ENCODE data around the gene ABCB8.

Gene ABCB8

GRCh38 chr7:151088856-151089699 lies 60.8 kb downstream of the ABCB8 start:
- peak; percentile 73 for DNase-seq

GRCh38 chr7:151089893-151090730 lies 61.9 kb downstream of the ABCB8 start:
- no peak for DNase-seq

GRCh38 chr7:151091003-151091402 lies 62.8 kb downstream of the ABCB8 start:
- no peak for DNase-seq

GRCh38 chr7:151091431-151091830 lies 63.2 kb downstream of the ABCB8 start:
- peak; percentile 65 for DNase-seq

GRCh38 chr7:151091988-151092387 lies 63.7 kb downstream of the ABCB8 start:
- DNase-seq = no peak

- DNase-seq = no peak
Measured at GRCh38 chr7:151093748-151094147, 65.5 kb downstream of the ABCB8 start.

GRCh38 chr7:151094675-151095074 lies 66.4 kb downstream of the ABCB8 start:
- no peak for DNase-seq

- no peak for DNase-seq
Measured at GRCh38 chr7:151095123-151095797, 67.0 kb downstream of the ABCB8 start.

GRCh38 chr7:151095828-151096475 lies 67.7 kb downstream of the ABCB8 start:
- no peak for DNase-seq

Measured in hematopoietic multipotent progenitor cell treated with erythropoietin and hydrocortisone succinate and interleukin-3 and kit ligand, for 6 days (in vitro differentiated cells).